ENCODE measurements around the gene KLKB1. TPM values are rescaled to one million over a fixed set of nuclear protein-coding genes. Genes with fewer than 3 reads are reported as not detected.

Gene KLKB1
- total RNA-seq, 1 donor from 2014 or later, result 0.46 TPM

DNA sequence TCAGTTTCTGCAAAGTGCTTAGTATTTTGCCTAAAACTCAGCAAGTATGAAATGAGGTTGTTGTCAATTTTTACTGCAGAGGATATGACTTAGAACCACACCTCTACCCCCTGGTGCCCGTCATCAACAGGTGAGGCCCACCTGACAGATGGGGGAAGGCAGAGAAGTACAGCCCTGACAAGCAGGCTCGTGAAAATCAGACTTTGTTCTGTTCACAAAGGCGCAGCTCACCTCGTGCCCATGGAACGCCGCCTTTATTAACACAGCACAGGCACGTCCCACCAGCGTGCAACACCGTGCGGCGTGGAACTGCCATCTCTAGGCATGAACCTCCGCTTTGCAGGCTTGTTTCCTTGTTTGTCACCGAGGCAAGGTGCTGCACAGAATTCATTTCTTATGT, 22.6 kb upstream of the KLKB1 start:
- TF ChIP-seq, protein P1, sequence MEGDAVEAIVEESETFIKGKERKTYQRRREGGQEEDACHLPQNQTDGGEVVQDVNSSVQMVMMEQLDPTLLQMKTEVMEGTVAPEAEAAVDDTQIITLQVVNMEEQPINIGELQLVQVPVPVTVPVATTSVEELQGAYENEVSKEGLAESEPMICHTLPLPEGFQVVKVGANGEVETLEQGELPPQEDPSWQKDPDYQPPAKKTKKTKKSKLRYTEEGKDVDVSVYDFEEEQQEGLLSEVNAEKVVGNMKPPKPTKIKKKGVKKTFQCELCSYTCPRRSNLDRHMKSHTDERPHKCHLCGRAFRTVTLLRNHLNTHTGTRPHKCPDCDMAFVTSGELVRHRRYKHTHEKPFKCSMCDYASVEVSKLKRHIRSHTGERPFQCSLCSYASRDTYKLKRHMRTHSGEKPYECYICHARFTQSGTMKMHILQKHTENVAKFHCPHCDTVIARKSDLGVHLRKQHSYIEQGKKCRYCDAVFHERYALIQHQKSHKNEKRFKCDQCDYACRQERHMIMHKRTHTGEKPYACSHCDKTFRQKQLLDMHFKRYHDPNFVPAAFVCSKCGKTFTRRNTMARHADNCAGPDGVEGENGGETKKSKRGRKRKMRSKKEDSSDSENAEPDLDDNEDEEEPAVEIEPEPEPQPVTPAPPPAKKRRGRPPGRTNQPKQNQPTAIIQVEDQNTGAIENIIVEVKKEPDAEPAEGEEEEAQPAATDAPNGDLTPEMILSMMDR (IDR thresholded peaks at IDR 0.05; ENCODE audit: unreplicated experiment), result no peak
- no peak for DNase-seq (ENCODE audit: low spot score)
- Mint-ChIP-seq H3K4me1 (ENCODE audit: unreplicated experiment) (no peaks in the 10 kb centered on the region), H3K27me3 (ENCODE audit: unreplicated experiment) (peaks cover 4% of the 10 kb centered on the region), H3K36me3 (ENCODE audit: low read depth, unreplicated experiment) (peaks cover 6% of the 10 kb centered on the region), H3K27ac (ENCODE audit: unreplicated experiment) (no peak overlapping the region), H3K9me3 (ENCODE audit: unreplicated experiment) (peaks cover 5% of the 10 kb centered on the region), H3K4me3 (ENCODE audit: unreplicated experiment) (no peak overlapping the region)

DNA sequence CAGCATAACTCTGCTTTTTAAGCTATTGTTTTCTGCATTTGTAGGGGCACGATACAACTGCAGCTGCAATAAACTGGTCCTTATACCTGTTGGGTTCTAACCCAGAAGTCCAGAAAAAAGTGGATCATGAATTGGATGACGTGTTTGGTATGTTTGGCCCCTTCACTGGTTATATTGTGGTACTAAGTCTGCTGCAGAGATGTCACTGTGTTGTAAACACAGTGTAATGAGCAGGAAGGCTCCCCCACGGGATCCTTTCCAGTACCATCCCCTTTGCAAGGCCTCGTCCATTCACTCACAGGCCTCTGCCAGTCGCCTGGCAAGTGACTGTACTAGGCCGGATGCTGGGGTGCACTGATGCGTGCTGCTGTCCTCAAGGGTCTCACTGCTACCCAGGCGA, 22.2 kb upstream of the KLKB1 start:
- peaks cover 4% of the 10 kb centered on the region for H3K27me3 Mint-ChIP-seq (ENCODE audit: unreplicated experiment)
- no peak for DNase-seq (ENCODE audit: low spot score)
- no peak overlapping the region for H3K4me3 Mint-ChIP-seq (ENCODE audit: unreplicated experiment)
- no peaks in the 10 kb centered on the region for H3K4me1 Mint-ChIP-seq (ENCODE audit: unreplicated experiment)
- no peak overlapping the region for H3K27ac Mint-ChIP-seq (ENCODE audit: unreplicated experiment)
- H3K36me3 Mint-ChIP-seq (ENCODE audit: low read depth, unreplicated experiment), result peaks cover 6% of the 10 kb centered on the region
- H3K9me3 Mint-ChIP-seq (ENCODE audit: unreplicated experiment), result peaks cover 5% of the 10 kb centered on the region
- TF ChIP-seq, protein P1 (IDR thresholded peaks at IDR 0.05; ENCODE audit: unreplicated experiment), result no peak

DNA sequence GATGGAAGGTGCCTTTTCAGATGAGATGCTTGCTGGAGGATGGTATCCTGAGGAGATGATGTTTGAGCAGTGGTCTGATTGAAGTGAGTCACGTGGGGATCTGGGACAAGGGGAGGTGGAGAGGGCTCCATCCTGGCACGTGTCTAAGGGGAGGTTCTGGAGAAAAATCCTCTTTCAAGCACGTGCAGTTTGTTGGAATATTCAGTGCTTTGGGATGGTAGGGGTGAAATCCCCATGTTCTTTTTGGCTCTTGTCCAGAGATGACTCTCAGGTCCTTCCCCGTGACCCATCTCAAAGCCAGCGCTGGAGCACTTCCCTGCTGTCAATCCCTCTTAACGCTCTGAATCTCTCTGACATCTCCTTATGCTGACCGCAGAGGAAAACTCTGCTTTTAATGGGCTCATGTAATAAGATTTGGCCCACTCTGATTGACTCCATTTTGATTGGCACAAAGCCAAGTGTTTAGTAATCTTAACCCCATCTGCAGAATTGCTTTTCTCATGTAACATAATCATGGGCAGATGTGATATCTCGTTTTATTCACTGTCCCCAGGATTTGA, 10.8 kb upstream of the KLKB1 start:
- H3K27me3 Mint-ChIP-seq (ENCODE audit: unreplicated experiment), result peaks cover 1% of the 10 kb centered on the region
- H3K4me1 Mint-ChIP-seq (ENCODE audit: unreplicated experiment), result no peaks in the 10 kb centered on the region
- no peaks in the 10 kb centered on the region for H3K9me3 Mint-ChIP-seq (ENCODE audit: unreplicated experiment)
- TF ChIP-seq, protein P1 (IDR thresholded peaks at IDR 0.05; ENCODE audit: unreplicated experiment), result no peak
- DNase-seq (ENCODE audit: low spot score), result no peak
- no peak overlapping the region for H3K4me3 Mint-ChIP-seq (ENCODE audit: unreplicated experiment)
- no peaks in the 10 kb centered on the region for H3K36me3 Mint-ChIP-seq (ENCODE audit: low read depth, unreplicated experiment)
- no peak overlapping the region for H3K27ac Mint-ChIP-seq (ENCODE audit: unreplicated experiment)

DNA sequence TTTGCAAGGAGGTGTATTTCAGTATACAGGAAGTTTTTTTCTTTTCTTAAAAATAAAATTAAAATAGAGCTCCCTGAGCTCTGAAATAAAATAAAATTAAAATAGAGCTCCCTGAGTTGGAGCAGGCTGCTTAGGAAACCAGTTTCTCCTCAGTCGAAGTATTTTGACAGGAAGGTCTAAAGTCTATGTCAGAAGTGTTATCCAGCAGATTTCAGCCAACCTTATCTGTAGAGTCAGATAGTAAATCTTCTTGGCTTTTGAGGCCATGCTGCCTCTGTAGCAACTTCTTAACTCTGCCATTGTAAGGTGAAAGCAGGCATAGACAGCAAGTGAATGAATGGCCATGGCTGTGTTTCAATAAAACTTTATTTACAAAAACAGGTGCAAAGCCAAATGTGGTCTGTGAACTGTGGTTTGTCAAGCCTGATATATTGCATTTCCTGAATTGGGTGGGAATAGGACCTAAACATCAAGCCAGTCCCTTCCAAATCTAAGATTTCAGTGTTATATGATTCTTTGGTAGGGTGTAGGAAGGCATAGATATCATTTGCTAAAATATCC, 9.5 kb upstream of the KLKB1 start:
- DNase-seq (ENCODE audit: low spot score), result no peak
- H3K36me3 Mint-ChIP-seq (ENCODE audit: low read depth, unreplicated experiment), result no peaks in the 10 kb centered on the region
- TF ChIP-seq, protein P1 (IDR thresholded peaks at IDR 0.05; ENCODE audit: unreplicated experiment), result no peak
- no peak overlapping the region for H3K27ac Mint-ChIP-seq (ENCODE audit: unreplicated experiment)
- H3K4me3 Mint-ChIP-seq (ENCODE audit: unreplicated experiment), result no peak overlapping the region
- peaks cover 1% of the 10 kb centered on the region for H3K27me3 Mint-ChIP-seq (ENCODE audit: unreplicated experiment)
- no peaks in the 10 kb centered on the region for H3K9me3 Mint-ChIP-seq (ENCODE audit: unreplicated experiment)
- H3K4me1 Mint-ChIP-seq (ENCODE audit: unreplicated experiment), result no peaks in the 10 kb centered on the region

DNA sequence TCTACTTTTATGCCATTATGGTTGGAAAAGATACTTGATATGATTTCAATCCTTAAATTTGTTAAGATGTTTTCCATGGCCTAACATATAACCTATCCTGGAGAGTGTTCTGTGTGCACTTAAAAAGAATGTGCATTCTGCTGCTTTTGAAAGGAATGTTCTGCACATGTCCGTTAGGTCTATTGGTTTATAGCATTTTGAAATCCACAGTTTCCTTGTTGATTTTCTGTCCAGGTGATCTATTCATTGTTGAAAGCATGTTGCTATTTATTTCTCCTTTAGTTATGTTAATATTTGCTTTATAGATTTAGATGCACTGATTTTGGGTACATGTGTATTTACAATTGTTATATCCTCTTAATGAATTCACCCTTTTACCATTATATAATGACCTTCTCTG, 5.7 kb upstream of the KLKB1 start:
- no peaks in the 10 kb centered on the region for H3K4me1 Mint-ChIP-seq (ENCODE audit: unreplicated experiment)
- peaks cover 17% of the 10 kb centered on the region for H3K9me3 Mint-ChIP-seq (ENCODE audit: unreplicated experiment)
- H3K36me3 Mint-ChIP-seq (ENCODE audit: low read depth, unreplicated experiment), result peaks cover 13% of the 10 kb centered on the region
- no peak for DNase-seq (ENCODE audit: low spot score)
- TF ChIP-seq, protein P1 (IDR thresholded peaks at IDR 0.05; ENCODE audit: unreplicated experiment), result no peak
- no peak overlapping the region for H3K4me3 Mint-ChIP-seq (ENCODE audit: unreplicated experiment)
- no peaks in the 10 kb centered on the region for H3K27me3 Mint-ChIP-seq (ENCODE audit: unreplicated experiment)
- no peak overlapping the region for H3K27ac Mint-ChIP-seq (ENCODE audit: unreplicated experiment)
